Erythroblast (primary cell): ENCODE measurements around the gene PRRG1.

Experiments
- DNase-seq, 2 experiments: peaks; one replicate each; lab custom pipeline; 2025; lab: John Stamatoyannopoulos, UW
- GATA1 ChIP-seq: IDR thresholded peaks from 2 replicates; pipeline ENCODE4 v1.6.1; 2011; ENCODE audit warnings: low read depth, mild to moderate bottlenecking, control low read depth, low read length, moderate library complexity
- POLR2A ChIP-seq: IDR thresholded peaks from 2 replicates; pipeline ENCODE4 v1.6.1; 2011; ENCODE audit warnings: mild to moderate bottlenecking, low read length

The PRRG1 gene

DNA sequence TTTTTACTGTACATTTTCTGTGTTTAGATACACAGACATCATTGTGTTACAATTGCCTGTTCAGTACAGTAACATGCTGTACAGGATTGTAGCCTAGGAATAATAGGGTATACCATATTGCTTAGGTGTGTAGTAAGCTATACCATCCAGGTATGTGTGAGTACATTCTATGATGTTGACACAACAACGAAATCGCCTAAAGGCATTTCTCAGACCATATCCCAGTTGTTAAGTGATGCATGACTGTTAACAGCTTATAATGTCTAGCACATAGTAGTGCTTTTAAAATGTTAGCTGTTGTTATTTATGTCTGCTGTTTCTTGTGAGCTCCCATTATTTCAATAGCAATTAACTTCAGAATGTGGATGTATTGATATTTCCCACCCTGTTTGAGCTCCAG lies 4.5 kb downstream of the PRRG1 start:
- TF ChIP-seq GATA1: no peak
- no peak for TF ChIP-seq POLR2A
- no peak for DNase-seq

DNA sequence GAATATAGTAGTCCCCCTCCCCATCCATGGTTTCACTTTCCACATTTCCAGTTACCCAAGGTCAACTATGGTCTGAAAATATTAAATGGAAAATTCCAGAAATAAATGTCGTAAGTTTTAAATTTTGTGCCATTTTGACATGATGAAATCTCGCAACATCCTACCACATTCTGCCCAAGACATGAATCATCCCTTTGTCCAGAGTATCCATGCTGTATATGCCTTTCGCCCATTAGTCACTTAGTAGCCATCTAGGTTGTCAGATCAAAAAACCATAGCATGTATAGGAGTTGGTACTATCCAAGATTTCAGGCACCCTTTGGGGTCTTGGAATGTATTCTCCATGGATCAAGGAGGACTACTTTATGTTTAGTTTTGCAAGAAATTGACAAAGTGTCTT lies 8.3 kb downstream of the PRRG1 start:
- no peak for DNase-seq
- no peak for TF ChIP-seq POLR2A
- TF ChIP-seq GATA1: no peak

DNA sequence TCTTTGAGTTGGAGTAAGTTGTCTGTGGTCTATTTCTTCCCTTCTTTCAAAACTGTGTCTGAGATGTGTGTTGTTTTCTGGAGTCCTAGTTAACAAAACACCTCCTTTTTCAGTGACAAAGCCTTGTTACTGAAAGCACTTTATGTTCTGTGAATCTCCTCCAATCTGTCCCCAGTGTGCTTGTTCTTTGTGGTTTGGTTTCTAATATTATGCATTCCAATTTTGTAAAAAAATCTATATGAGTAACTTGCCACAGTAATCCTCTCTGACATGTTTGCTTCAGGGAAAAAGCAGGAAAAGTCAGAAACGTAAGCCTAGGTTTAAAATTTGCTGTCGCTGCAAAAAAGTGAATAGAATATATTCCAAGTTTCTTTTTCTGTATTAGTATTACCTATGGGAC lies 12.4 kb downstream of the PRRG1 start:
- no peak for DNase-seq
- TF ChIP-seq POLR2A (no peak), GATA1 (no peak)

DNA sequence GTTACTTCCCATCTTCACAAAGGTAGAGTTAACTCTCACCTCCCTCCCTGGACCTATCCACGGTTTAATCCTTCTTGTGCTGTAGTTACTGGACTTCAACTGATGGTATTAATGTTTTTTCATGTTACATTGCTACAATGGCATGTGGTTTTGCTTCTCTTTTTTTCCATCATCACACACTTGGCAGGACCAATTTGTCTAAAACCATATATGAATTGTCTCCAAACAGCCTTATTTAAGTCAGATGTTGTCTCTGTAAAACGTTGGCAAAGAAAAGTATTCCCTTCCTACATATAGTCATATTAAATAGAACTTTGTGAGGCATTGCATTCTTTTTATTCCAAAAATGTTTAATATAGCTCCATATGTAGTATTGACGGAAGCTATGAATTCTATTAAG lies 15.5 kb downstream of the PRRG1 start:
- no peak for TF ChIP-seq POLR2A
- no peak for TF ChIP-seq GATA1
- DNase-seq: no peak

DNA sequence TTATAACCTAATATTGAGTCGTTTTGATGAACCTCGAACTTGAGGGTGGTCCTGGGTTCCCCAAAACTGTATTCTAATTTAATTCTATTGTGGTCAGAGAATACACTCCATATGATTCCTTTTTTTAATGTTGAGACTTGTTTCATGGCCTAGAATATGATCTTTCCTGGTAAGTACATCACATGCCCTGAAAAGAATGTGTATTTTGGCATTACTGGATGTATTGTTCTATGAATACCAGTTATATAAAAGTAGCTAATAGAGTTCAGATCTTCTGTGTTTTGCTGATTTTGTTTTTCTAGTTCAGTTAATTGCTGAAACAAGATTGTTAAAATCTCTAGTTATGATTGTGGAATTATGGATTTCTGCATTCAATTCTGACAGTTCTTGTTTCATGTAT lies 18.8 kb downstream of the PRRG1 start:
- no peak for DNase-seq

DNA sequence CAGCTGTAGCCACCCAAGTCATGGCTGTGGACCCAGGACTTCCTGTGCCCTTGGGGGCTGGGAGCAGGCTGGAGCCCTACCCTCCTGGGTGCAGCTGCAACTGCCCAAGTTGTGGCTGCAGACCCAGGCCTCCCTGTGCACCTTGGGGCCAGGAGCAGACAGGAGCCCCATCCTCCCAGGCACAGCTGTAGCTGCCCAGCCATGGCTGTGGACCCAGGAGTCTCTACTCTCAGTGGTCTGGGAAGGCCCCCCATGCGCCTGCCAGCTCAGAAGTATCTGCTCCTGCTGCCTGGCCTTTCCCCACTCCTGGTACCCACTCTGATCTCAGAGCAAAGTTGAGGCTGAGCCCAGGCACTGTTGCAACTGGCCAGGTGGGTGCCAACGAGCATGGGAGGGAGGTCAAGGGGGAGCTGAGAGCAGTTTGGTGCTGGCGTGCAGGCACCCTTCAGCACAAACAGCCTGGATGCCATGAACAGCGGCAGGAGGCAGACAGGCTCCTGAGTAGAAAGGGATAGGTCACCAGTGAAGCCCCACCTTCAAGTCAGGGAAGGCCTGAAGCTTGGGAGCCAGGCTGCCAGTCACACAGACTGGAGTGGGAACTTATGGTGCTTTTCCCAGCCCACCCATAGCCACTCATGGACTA lies 21.5 kb downstream of the PRRG1 start:
- TF ChIP-seq POLR2A: no peak
- TF ChIP-seq GATA1: no peak
- no peak for DNase-seq

More for the DNA sequence above, 18.8 kb downstream of the PRRG1 start:
- TF ChIP-seq GATA1: no peak

DNA sequence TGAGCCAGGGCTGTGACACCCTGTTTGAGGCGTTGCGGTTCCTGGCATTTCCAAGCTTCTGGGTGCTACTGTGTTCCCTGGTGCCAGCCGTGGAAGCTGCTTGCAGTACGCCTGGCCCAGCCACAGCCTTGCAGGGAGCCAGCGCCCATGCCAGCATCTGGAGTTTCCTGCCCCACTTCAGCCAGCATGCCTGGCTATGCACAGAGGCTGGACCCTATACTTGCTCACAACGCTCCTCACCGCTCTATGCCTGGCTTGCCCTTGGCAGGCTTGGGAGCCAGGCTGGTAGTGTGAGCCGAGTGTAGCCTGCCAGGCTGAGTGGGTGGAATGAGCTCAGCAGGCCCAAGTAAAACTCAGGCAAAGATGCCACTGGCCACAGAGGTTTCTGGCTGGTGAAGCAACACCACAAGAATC lies 22.4 kb downstream of the PRRG1 start:
- DNase-seq: no peak
- TF ChIP-seq POLR2A (no peak), GATA1 (no peak)

DNA sequence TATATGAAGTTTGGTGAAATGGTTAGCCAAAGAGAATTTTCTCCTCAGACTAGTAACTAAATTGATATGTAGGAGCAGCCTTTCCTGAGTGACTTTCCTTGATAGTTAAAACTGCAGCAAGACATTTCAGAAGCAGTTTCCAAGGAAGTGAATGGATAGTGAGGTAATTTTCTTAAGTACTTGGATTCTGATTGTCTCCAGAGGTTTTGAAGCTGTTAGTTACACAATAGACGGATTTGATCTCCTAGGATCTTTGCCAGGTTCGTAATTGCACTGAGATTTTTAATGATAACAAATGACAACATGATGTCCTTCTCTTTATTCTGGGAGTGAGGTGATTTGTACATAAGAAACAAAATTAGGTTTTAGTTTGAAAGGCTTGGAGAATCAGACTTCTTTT lies 29.2 kb downstream of the PRRG1 start:
- TF ChIP-seq GATA1 (no peak), POLR2A (no peak)
- DNase-seq: no peak

DNA sequence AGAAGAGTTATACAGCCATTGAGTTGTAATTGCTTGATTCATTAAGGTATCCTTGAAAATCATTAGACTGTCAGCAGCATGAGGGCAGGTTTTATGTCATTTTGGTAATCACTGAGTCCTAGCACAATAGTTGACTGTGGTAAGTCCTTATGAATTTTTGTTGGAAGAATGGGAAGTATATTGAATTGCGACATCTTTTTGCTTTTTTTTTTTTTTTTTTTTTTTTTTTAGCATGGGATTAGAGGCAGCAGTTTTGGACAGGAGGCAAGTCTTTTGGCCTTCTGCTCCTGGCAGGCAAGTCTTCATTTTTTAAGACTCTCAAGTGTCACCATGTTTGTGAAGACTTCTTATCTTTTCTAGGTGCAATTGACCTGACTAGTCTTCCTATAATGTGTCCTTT lies 29.7 kb downstream of the PRRG1 start:
- no peak for DNase-seq
- TF ChIP-seq POLR2A (no peak), GATA1 (no peak)

DNA sequence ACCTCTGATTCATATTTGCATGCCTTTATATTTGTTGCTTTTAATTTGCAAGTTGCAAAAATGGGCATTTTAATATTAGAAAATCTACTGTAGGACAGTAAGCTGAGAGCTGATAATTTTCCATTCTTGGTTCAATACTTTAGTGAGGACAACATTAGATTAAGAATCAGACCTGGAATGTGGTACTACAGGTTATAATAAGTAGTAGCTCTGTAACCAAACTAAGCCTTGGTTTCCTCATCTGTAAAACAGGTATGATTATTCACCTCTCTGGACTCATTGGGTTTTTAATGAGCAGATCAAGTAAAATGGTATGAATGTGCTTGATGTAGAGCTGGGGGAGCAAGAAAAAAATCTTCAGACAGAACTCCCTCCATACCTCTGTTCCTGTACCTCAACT lies 31.1 kb downstream of the PRRG1 start:
- DNase-seq: no peak
- TF ChIP-seq GATA1 (no peak), POLR2A (no peak)

DNA sequence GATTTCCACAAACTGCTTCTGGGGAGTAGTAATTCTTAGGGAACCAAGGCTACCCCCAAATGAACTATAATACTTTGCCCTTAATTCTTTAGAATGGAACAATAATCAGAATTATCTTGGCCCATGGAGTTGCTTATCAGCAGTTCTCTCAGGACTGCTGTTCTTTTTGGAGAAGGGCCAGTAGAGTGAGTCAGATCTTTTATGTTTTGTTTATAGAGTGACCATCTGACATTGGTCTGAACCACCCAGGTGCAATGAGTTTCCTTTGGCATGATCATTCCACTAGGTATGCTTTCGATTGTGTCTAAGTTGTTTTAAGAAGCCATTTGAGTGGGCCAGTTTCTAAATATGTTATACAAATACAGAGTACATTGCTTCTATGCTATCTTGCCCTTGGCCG lies 31.8 kb downstream of the PRRG1 start:
- TF ChIP-seq GATA1 (no peak), POLR2A (no peak)
- DNase-seq: peak; percentile 55 to 82

DNA sequence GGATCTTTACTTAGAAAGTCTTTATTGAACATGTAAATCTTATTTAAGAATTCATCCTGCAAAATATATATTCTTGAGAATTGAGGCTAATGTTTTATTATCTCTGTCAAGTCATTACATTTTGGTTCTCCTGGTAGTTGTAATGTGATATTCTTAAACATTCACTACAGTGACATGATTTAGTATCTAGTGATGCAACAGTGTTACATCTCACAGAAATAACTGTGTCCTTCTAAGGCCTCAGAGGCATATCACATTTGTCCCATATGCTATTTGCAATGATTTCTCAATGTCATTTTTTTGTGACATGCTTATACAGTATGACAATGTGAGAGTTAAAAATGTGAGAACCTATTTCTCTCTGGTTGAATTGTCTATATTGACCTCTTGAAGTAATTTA lies 34.1 kb downstream of the PRRG1 start:
- peak in 1 of 2 experiments; percentile 3 for DNase-seq
- TF ChIP-seq GATA1: no peak

DNA sequence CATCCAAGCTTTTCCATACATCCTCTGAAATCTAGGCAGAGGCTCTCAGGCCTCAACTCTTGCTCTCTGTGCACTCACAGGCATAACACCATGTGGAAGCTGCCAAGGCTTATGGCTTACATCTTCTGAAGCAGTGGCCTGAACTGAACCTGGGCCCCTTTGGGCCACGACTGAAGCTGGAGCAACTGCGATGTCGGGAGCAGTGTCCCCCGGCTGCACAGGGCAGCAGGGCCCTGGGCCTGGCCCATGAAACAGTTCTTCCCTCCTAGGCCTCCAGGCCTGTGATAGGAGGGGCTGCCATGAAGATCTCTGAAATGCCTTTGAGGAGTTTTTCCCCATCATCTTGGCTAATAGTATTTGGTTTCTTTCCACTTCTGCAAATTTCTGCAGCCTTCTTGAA lies 39.2 kb downstream of the PRRG1 start:
- DNase-seq: no peak
- TF ChIP-seq POLR2A (no peak), GATA1 (no peak)

DNA sequence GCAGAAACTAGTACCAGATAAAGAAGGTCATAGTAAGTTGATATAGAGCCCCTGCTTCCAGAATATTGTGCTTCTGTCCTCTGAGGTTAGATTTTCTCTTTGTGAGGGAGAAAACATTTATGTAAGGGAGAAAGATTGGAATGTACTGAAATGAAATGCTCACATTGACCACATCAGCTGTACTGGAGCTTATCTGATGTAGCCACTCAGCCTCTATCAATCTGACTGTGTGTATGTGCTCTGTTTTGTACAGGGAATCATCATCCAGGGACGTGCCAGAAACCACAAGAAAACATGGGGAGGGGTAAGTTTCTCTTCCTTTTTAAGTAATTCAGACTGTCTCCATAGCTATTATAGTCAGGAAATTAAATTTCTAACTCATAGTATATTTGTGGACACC lies 56.8 kb downstream of the PRRG1 start:
- no peak for TF ChIP-seq POLR2A
- TF ChIP-seq GATA1: no peak
- peak in 1 of 2 experiments; percentile 1 for DNase-seq

DNA sequence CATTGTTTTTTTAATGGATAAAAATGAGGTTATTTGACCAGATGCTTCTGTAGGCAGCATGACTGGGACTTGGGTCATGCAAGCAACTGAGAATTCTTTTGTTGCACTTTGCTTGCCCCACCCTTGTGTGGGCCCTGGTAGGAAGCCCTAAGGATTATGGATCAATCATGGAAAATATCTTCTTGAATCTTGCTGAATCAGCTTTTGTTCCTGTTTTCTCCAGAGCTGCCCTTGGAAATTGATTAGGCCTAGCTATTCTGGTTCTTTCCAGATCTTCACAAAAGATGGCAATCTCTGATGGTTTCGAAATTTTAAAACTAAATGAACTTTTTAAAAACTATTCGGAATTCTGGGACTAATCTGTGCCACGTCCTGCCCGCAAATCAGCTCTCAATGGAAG lies 58.6 kb downstream of the PRRG1 start:
- DNase-seq: no peak
- TF ChIP-seq GATA1 (no peak), POLR2A (no peak)
